ENCODE results near the gene CPAMD8. TPM values are rescaled to one million over a fixed set of nuclear protein-coding genes. Genes with fewer than 3 reads are reported as not detected.

Gene CPAMD8
- total RNA-seq, 1 experiment from 2014 or later, result 3.9 TPM

DNA sequence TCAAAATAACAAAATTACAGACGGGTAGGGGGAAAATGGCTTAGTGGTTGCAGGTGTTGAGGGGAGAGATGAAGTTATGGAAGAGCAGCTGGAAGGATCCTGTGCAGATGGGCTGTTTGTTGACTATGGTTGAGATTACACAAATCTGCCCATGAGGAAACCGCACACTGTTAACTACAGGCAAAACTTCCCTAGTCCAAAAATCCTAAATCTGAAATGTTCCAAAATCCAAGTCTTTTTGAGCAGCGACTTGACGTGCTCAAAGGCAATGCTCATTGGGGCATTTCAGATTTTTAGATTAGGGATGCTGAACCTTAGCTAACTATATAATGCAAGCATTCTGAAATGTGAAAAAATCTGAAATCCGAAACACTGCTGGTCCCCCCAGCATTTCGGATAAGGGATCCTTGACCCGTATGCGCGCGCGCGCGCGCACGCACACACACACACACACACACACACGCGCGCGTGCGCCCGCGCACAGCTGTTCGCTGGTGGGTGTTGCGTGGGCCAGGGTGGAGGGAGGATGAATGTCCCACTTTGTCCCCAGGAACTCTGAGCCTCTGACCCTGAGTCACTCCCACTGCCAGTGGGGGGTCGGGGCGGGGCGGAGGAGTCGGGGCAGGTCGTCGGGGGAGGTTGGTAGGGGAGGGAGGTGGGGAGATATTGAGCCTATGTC is 131.0 kb downstream of the CPAMD8 start:
- H3K27ac ChIP-seq (ENCODE audit: low read length), result no peak overlapping the region
- CTCF ChIA-PET, result no interaction called here
- peak overlapping the region; percentile 76; the same call in 1 of the 2 replicates for H3K4me3 ChIP-seq (ENCODE audit: low read length)
- no peak for ATAC-seq
- intact Hi-C loops (cut with micrococcal nuclease), result loop anchor here (10.0 kb wide), 2 partner anchors 61 to 159 kb away; no protein-coding TSS in a partner anchor
- peaks cover 6% of the 10 kb centered on the region; the same call in 1 of the 2 replicates for H3K4me1 ChIP-seq (ENCODE audit: insufficient read depth, low read length)
- peak overlapping the region; percentile 93; the same call in 1 of the 2 replicates for H2AFZ ChIP-seq (ENCODE audit: low read length)
- no peaks in the 10 kb centered on the region for H3K79me2 ChIP-seq (ENCODE audit: low read length)
- H3K9me3 ChIP-seq (ENCODE audit: low read length), result no peaks in the 10 kb centered on the region
- TF ChIP-seq EZH2 (IDR thresholded peaks at IDR 0.05; ENCODE audit: low read length, unreplicated experiment), result no peak
- TF ChIP-seq, protein P1, sequence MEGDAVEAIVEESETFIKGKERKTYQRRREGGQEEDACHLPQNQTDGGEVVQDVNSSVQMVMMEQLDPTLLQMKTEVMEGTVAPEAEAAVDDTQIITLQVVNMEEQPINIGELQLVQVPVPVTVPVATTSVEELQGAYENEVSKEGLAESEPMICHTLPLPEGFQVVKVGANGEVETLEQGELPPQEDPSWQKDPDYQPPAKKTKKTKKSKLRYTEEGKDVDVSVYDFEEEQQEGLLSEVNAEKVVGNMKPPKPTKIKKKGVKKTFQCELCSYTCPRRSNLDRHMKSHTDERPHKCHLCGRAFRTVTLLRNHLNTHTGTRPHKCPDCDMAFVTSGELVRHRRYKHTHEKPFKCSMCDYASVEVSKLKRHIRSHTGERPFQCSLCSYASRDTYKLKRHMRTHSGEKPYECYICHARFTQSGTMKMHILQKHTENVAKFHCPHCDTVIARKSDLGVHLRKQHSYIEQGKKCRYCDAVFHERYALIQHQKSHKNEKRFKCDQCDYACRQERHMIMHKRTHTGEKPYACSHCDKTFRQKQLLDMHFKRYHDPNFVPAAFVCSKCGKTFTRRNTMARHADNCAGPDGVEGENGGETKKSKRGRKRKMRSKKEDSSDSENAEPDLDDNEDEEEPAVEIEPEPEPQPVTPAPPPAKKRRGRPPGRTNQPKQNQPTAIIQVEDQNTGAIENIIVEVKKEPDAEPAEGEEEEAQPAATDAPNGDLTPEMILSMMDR (conservative IDR thresholded peaks at IDR 0.05; ENCODE audit: low read depth, low read length), result no peak
- no peak for TF ChIP-seq EZH2phosphoT487 (IDR thresholded peaks at IDR 0.05; ENCODE audit: borderline replicate concordance, low read length)
- H4K20me1 ChIP-seq (ENCODE audit: low read length), result no peaks in the 10 kb centered on the region
- DNase-seq, result no peak
- no peaks in the 10 kb centered on the region for H3K27me3 ChIP-seq (ENCODE audit: low read length)
- H3K9me2 ChIP-seq (replicated peaks; ENCODE audit: low read length), result no peaks in the 10 kb centered on the region
- peak overlapping the region; percentile 100 for H3K4me2 ChIP-seq (ENCODE audit: low read length)
- POLR2A ChIA-PET (ENCODE audit: unreplicated experiment), result interaction anchor here (0.5 kb wide), 1 partner anchor 125 kb away, joined by 3 read pairs; no protein-coding TSS in a partner anchor
- no peaks in the 10 kb centered on the region for H3F3A ChIP-seq (ENCODE audit: low read length, unreplicated experiment)
- H3K36me3 ChIP-seq (ENCODE audit: low read depth, low read length), result no peaks in the 10 kb centered on the region
- BruUV-seq (replicated peaks), result no TSS peak
- no peak overlapping the region for H3K9ac ChIP-seq (ENCODE audit: low read length)

DNA sequence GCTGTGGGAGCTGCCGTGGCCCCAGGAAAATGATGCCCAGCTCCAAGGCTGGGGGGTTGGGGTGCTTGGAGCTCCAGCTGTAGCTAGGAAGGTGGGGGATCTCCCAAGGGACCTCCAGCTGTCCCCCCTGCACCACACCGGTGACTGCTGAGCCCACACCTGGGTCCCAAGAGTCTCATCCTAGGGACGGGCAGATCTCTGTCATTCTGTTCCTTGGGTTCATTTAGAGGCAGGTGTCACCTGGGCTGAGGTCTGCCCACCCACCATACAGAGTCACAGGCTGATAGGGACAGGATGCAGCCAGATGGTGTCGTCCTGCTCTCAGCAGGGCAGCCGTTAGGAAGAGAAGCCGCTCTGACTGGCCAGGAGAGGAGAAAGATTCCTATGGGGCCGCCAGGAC is 132.5 kb downstream of the CPAMD8 start:
- Histone ChIP-seq H3K9me3 (ENCODE audit: low read length) (no peaks in the 10 kb centered on the region), H3K27ac (ENCODE audit: low read length) (no peak overlapping the region), H3K9me2 (replicated peaks; ENCODE audit: low read length) (no peaks in the 10 kb centered on the region), H3K4me2 (ENCODE audit: low read length) (no peak overlapping the region), H3K9ac (ENCODE audit: low read length) (no peak overlapping the region), H3K79me2 (ENCODE audit: low read length) (no peaks in the 10 kb centered on the region), H2AFZ (ENCODE audit: low read length) (no peak overlapping the region), H3K4me3 (ENCODE audit: low read length) (no peak overlapping the region), H3K27me3 (ENCODE audit: low read length) (no peaks in the 10 kb centered on the region), H4K20me1 (ENCODE audit: low read length) (no peaks in the 10 kb centered on the region), H3F3A (ENCODE audit: low read length, unreplicated experiment) (no peaks in the 10 kb centered on the region), H3K36me3 (ENCODE audit: low read depth, low read length) (no peaks in the 10 kb centered on the region), H3K4me1 (ENCODE audit: insufficient read depth, low read length) (peaks cover 6% of the 10 kb centered on the region; the same call in 1 of the 2 replicates)
- no peak for TF ChIP-seq EZH2phosphoT487 (IDR thresholded peaks at IDR 0.05; ENCODE audit: borderline replicate concordance, low read length)
- TF ChIP-seq, protein P1 (conservative IDR thresholded peaks at IDR 0.05; ENCODE audit: low read depth, low read length), result no peak
- TF ChIP-seq EZH2 (IDR thresholded peaks at IDR 0.05; ENCODE audit: low read length, unreplicated experiment), result no peak
- ATAC-seq, result no peak
- ChIA-PET POLR2A (ENCODE audit: unreplicated experiment) (no interaction called here), CTCF (no interaction called here)
- DNase-seq, result no peak
- intact Hi-C loops (cut with micrococcal nuclease), result loop anchor here (10.0 kb wide), 2 partner anchors 59 to 161 kb away; no protein-coding TSS in a partner anchor
- BruUV-seq (replicated peaks), result no TSS peak

DNA sequence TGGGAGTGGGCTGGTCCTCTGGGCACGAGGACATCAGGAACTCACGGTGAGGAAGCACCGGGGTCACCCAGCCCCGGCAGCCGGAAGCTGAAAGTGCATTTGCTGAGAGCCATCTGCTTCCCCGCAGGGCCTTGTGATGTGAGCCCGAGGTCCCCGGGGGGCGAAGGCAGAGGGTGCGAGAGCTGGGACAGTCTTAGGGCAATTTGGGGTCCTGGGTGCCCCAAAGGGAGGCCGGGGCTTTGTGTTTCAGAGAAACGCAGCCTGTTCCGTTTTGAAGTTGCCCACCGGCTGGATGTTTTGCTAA is 133.0 kb downstream of the CPAMD8 start:
- Histone ChIP-seq H3K9me2 (replicated peaks; ENCODE audit: low read length) (no peaks in the 10 kb centered on the region), H3K27ac (ENCODE audit: low read length) (no peak overlapping the region), H3K4me2 (ENCODE audit: low read length) (no peak overlapping the region), H3F3A (ENCODE audit: low read length, unreplicated experiment) (no peaks in the 10 kb centered on the region), H4K20me1 (ENCODE audit: low read length) (no peaks in the 10 kb centered on the region), H3K36me3 (ENCODE audit: low read depth, low read length) (no peaks in the 10 kb centered on the region), H3K9me3 (ENCODE audit: low read length) (no peaks in the 10 kb centered on the region), H3K4me1 (ENCODE audit: insufficient read depth, low read length) (peaks cover 6% of the 10 kb centered on the region; the same call in 1 of the 2 replicates), H3K79me2 (ENCODE audit: low read length) (no peaks in the 10 kb centered on the region), H3K9ac (ENCODE audit: low read length) (no peak overlapping the region), H3K27me3 (ENCODE audit: low read length) (no peaks in the 10 kb centered on the region), H3K4me3 (ENCODE audit: low read length) (no peak overlapping the region), H2AFZ (ENCODE audit: low read length) (no peak overlapping the region)
- no peak for ATAC-seq
- ChIA-PET POLR2A (ENCODE audit: unreplicated experiment) (no interaction called here), CTCF (no interaction called here)
- TF ChIP-seq, protein P1 (conservative IDR thresholded peaks at IDR 0.05; ENCODE audit: low read depth, low read length), result no peak
- TF ChIP-seq EZH2phosphoT487 (IDR thresholded peaks at IDR 0.05; ENCODE audit: borderline replicate concordance, low read length) (no peak), EZH2 (IDR thresholded peaks at IDR 0.05; ENCODE audit: low read length, unreplicated experiment) (no peak)
- BruUV-seq (replicated peaks), result no TSS peak
- no peak for DNase-seq
- intact Hi-C loops (cut with micrococcal nuclease), result loop anchor here (10.0 kb wide), 2 partner anchors 59 to 161 kb away; no protein-coding TSS in a partner anchor

All from PC-3 (cell line).